ENCODE data around the gene ARHGEF17.

DNA sequence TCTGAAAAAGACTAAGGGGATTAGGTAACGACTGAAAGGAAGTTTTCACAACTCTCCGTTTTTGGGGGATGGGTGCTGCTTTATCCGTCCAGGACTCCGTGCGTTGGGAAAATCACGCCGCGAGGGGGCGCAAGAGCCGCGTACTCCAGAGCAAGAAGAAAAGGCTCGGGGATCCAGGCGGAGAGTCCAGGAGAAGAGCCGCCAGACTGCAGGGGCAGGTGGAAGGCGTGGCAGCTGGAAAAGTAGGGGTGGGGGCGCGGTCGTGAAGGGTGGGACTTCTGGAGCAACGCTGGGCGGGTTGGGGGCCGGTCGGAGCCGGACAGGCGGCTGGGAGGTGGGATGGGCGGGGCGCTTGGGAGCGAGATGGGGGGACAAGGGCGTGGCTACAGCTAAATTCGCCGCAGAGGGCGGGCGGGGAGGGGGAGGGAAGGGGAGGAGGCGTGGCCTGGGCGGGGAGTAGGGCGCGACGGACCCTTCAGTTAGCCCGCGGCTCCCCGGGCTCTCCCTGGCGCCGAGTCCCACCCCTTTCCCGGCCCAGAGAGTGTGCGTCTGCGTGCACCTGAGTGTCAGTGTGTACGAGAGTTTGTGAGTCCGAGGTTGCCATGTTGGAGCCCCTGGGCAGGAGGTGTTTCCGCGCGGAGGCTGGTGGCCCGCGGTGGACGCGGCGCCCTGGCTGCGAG is 613 bp upstream of the ARHGEF17 start:
- no peak for TF ChIP-seq POLR2A (IDR thresholded peaks at IDR 0.05; ENCODE audit: low read length)
- TF ChIP-seq GATA1 (IDR thresholded peaks at IDR 0.05; ENCODE audit: low read depth, low read length) = no peak

Measured in erythroblast (primary cell).